ENCODE results near the gene IER5.

Gene IER5

GRCh38 chr1:181101581-181102226, 13.2 kb downstream of the IER5 start (continued):
- TF ChIP-seq PRDM1 (tag by site-specific recombination; IDR thresholded peaks at IDR 0.05), result peak; percentile 70
- no peak for TF ChIP-seq ZNF837 (tag by site-specific recombination; IDR thresholded peaks at IDR 0.05)
- TF ChIP-seq REST (tag by site-specific recombination; IDR thresholded peaks at IDR 0.05), result 0 out of 2 replicates have a peak, but pooled peaks have one; percentile 43
- TF ChIP-seq ZNF555 (tag by site-specific recombination; conservative IDR thresholded peaks at IDR 0.05), result no peak
- no peak for TF ChIP-seq ZNF350 (tag by site-specific recombination; IDR thresholded peaks at IDR 0.05)
- peak; percentile 51 for TF ChIP-seq ZBTB8A (tag by site-specific recombination; IDR thresholded peaks at IDR 0.05)
- peak; percentile 100 for TF ChIP-seq WT1 (tag by site-specific recombination; IDR thresholded peaks at IDR 0.05)
- TF ChIP-seq OSR2 (tag by site-specific recombination; IDR thresholded peaks at IDR 0.05), result peak; percentile 69

GRCh38 chr1:181102841-181103240, 14.3 kb downstream of the IER5 start:
- Histone ChIP-seq H3K4me3 (ENCODE audit: low read depth, low read length) (no peak overlapping the region), H3K9me3 (ENCODE audit: control insufficient read depth, insufficient read depth, low read depth, low read length) (no peaks in the 10 kb centered on the region), H3K27ac (ENCODE audit: extremely low read depth, low read depth, low read length) (no peak overlapping the region), H3K36me3 (ENCODE audit: control insufficient read depth in 2 of 2, insufficient read depth in 1 of 2, low read length in 2 of 2) (no peaks in the 10 kb centered on the region), H3K4me1 (ENCODE audit: control insufficient read depth, insufficient read depth, low read length) (peaks cover 39% of the 10 kb centered on the region; the same call in 1 of the 2 replicates)
- POLR2A ChIA-PET, result interaction anchor here (0.5 to 9.2 kb wide), 3 partner anchors 10 to 80 kb away, joined by 5 to 111 read pairs (median 5); partner anchors contain the start of gene IER5
- TF ChIP-seq ZNF223 (tag by site-specific recombination; IDR thresholded peaks at IDR 0.05), result peak; percentile 77; the same call in 1 of the 2 replicates
- TF ChIP-seq GLIS1 (tag by site-specific recombination; IDR thresholded peaks at IDR 0.05), result no peak
- 0 out of 2 replicates have a peak, but pooled peaks have one; percentile 23 for TF ChIP-seq SCRT2 (tag by site-specific recombination; IDR thresholded peaks at IDR 0.05)
- CTCF ChIA-PET, result interaction anchor here (1.5 to 8.5 kb wide), 6 partner anchors 11 to 221 kb away, joined by 3 to 69 read pairs (median 4); no protein-coding TSS in a partner anchor

GRCh38 chr1:181103399-181103798, 14.9 kb downstream of the IER5 start:
- H3K9me3 ChIP-seq (ENCODE audit: control insufficient read depth, insufficient read depth, low read depth, low read length), result no peaks in the 10 kb centered on the region
- ChIA-PET CTCF (interaction anchor here (0.5 to 3.2 kb wide), 4 partner anchors 11 to 621 kb away, joined by 3 to 14 read pairs (median 4); no protein-coding TSS in a partner anchor), POLR2A (interaction anchor here (0.9 to 9.2 kb wide), 3 partner anchors 11 to 32 kb away, joined by 5 to 111 read pairs (median 17); partner anchors contain the start of gene IER5)
- peaks cover 39% of the 10 kb centered on the region; the same call in 1 of the 2 replicates for H3K4me1 ChIP-seq (ENCODE audit: control insufficient read depth, insufficient read depth, low read length)
- H3K27ac ChIP-seq (ENCODE audit: extremely low read depth, low read depth, low read length), result no peak overlapping the region
- no peak overlapping the region for H3K4me3 ChIP-seq (ENCODE audit: low read depth, low read length)
- H3K36me3 ChIP-seq (ENCODE audit: control insufficient read depth in 2 of 2, insufficient read depth in 1 of 2, low read length in 2 of 2), result no peaks in the 10 kb centered on the region
- TF ChIP-seq OSR2 (tag by site-specific recombination; IDR thresholded peaks at IDR 0.05) (no peak), ZNF580 (tag by site-specific recombination; IDR thresholded peaks at IDR 0.05) (no peak), ZBTB10 (tag by site-specific recombination; IDR thresholded peaks at IDR 0.05) (no peak), ATF2 (tag by site-specific recombination; IDR thresholded peaks at IDR 0.05; ENCODE audit: low read depth) (no peak), MEIS1 (CRISPR knock-in tag; IDR thresholded peaks at IDR 0.05; ENCODE audit: borderline replicate concordance) (no peak), ZNF223 (tag by site-specific recombination; IDR thresholded peaks at IDR 0.05) (no peak), ZNF501 (tag by site-specific recombination; IDR thresholded peaks at IDR 0.05) (no peak), ZNF629 (tag by site-specific recombination; IDR thresholded peaks at IDR 0.05) (no peak), ZNF416 (tag by site-specific recombination; IDR thresholded peaks at IDR 0.05) (no peak), ZNF174 (tag by site-specific recombination; IDR thresholded peaks at IDR 0.05) (no peak), HOXD13 (CRISPR knock-in tag; IDR thresholded peaks at IDR 0.05; ENCODE audit: borderline replicate concordance) (no peak), ZNF214 (tag by site-specific recombination; IDR thresholded peaks at IDR 0.05; ENCODE audit: borderline replicate concordance) (no peak), TCF7L2 (IDR thresholded peaks at IDR 0.05; ENCODE audit: borderline replicate concordance, low read depth, low read length) (no peak), ZNF777 (tag by site-specific recombination; IDR thresholded peaks at IDR 0.05; ENCODE audit: borderline replicate concordance) (no peak), ZNF404 (tag by site-specific recombination; IDR thresholded peaks at IDR 0.05) (no peak)

Data from HEK293 (cell line).